ENCODE results near the gene PDIA5. TPM values are rescaled to one million over a fixed set of nuclear protein-coding genes. Genes with fewer than 3 reads are reported as not detected.

Gene PDIA5
- total and polyA plus RNA-seq, 4 donors, result 15.5 to 38.6 (median 30.7) TPM

GRCh38 chr3:123096126-123096525 lies 29.3 kb downstream of the PDIA5 start:
- no peak overlapping the region for H3K27ac ChIP-seq (ENCODE audit: low read depth in 1 of 2, low read length in 1 of 2)
- WGBS, 2 donors, result 96% methylated on average over 9 of the region's 9 CpGs
- no peak overlapping the region for H3K4me3 ChIP-seq
- H3K9me3 ChIP-seq (ENCODE audit: control insufficient read depth in 4 of 4, insufficient read depth in 3 of 4, low read length in 3 of 4), result no peaks in the 10 kb centered on the region
- H3K27me3 ChIP-seq (ENCODE audit: control insufficient read depth in 3 of 3, insufficient read depth in 3 of 3, low read length in 2 of 3), result no peaks in the 10 kb centered on the region
- peaks cover 0 to 15% (median 2%) of the 10 kb centered on the region in 4 donors for H3K36me3 ChIP-seq (ENCODE audit: control insufficient read depth in 4 of 4, insufficient read depth in 4 of 4, low read length in 4 of 4)
- DNase-seq, result no peak
- no peak for ATAC-seq (ENCODE audit: insufficient read depth, low FRiP score)
- TF ChIP-seq, protein P1, sequence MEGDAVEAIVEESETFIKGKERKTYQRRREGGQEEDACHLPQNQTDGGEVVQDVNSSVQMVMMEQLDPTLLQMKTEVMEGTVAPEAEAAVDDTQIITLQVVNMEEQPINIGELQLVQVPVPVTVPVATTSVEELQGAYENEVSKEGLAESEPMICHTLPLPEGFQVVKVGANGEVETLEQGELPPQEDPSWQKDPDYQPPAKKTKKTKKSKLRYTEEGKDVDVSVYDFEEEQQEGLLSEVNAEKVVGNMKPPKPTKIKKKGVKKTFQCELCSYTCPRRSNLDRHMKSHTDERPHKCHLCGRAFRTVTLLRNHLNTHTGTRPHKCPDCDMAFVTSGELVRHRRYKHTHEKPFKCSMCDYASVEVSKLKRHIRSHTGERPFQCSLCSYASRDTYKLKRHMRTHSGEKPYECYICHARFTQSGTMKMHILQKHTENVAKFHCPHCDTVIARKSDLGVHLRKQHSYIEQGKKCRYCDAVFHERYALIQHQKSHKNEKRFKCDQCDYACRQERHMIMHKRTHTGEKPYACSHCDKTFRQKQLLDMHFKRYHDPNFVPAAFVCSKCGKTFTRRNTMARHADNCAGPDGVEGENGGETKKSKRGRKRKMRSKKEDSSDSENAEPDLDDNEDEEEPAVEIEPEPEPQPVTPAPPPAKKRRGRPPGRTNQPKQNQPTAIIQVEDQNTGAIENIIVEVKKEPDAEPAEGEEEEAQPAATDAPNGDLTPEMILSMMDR (IDR thresholded peaks at IDR 0.05; ENCODE audit: control extremely low read depth, extremely low read depth), result no peak
- peaks cover 0 to 26% (median 19%) of the 10 kb centered on the region in 5 donors for H3K4me1 ChIP-seq (ENCODE audit: control insufficient read depth in 5 of 5, insufficient read depth in 5 of 5, low read length in 5 of 5)
- H3K9ac ChIP-seq (ENCODE audit: insufficient read depth in 1 of 2, low read length in 2 of 2), result no peak overlapping the region

DNA sequence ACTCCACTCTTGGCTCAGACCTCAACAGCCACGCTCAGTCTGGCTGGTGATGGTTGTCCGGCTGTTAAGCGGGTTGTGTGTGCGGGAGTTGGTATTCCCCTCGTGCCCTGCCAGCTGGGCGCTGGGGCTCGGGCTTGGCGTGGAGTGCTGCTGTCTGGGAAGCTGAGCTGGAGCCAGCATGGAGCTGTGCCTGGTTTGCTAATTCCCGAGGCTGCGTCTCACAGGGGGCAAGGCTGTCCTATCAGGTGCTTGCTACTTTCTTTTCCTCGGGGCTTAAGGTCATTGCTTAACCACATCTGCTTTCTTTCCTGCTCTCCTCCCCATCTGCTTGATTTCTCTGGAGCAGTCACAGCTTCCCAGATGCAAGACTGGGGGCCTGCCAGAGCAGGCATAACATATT lies 29.9 kb downstream of the PDIA5 start:
- Histone ChIP-seq H3K4me1 (ENCODE audit: control insufficient read depth in 5 of 5, insufficient read depth in 5 of 5, low read length in 5 of 5) (peaks cover 0 to 26% (median 19%) of the 10 kb centered on the region in 5 donors), H3K27me3 (ENCODE audit: control insufficient read depth in 3 of 3, insufficient read depth in 3 of 3, low read length in 2 of 3) (no peaks in the 10 kb centered on the region), H3K4me3 (no peak overlapping the region), H3K9ac (ENCODE audit: insufficient read depth in 1 of 2, low read length in 2 of 2) (no peak overlapping the region), H3K9me3 (ENCODE audit: control insufficient read depth in 4 of 4, insufficient read depth in 3 of 4, low read length in 3 of 4) (no peaks in the 10 kb centered on the region), H3K27ac (ENCODE audit: low read depth in 1 of 2, low read length in 1 of 2) (no peak overlapping the region), H3K36me3 (ENCODE audit: control insufficient read depth in 4 of 4, insufficient read depth in 4 of 4, low read length in 4 of 4) (peaks cover 0 to 15% (median 2%) of the 10 kb centered on the region in 4 donors)
- peak; percentile 41 to 60 (median 48) for DNase-seq
- TF ChIP-seq, protein P1 (IDR thresholded peaks at IDR 0.05; ENCODE audit: control extremely low read depth, extremely low read depth), result no peak
- 46 to 59% methylated on average over 11 of the region's 11 CpGs for WGBS, 2 donors
- no peak for ATAC-seq (ENCODE audit: insufficient read depth, low FRiP score)

- DNase-seq, result no peak
- H3K4me1 ChIP-seq (ENCODE audit: control insufficient read depth in 5 of 5, insufficient read depth in 5 of 5, low read length in 5 of 5), result peaks cover 0 to 26% (median 19%) of the 10 kb centered on the region in 5 donors
- H3K9me3 ChIP-seq (ENCODE audit: control insufficient read depth in 4 of 4, insufficient read depth in 3 of 4, low read length in 3 of 4), result no peaks in the 10 kb centered on the region
- H3K36me3 ChIP-seq (ENCODE audit: control insufficient read depth in 4 of 4, insufficient read depth in 4 of 4, low read length in 4 of 4), result peaks cover 0 to 9% (median 3%) of the 10 kb centered on the region in 4 donors
- H3K27me3 ChIP-seq (ENCODE audit: control insufficient read depth in 3 of 3, insufficient read depth in 3 of 3, low read length in 2 of 3), result no peaks in the 10 kb centered on the region
- no peak overlapping the region for H3K9ac ChIP-seq (ENCODE audit: insufficient read depth in 1 of 2, low read length in 2 of 2)
- H3K4me3 ChIP-seq, result no peak overlapping the region
- TF ChIP-seq, protein P1 (IDR thresholded peaks at IDR 0.05; ENCODE audit: control extremely low read depth, extremely low read depth), result no peak
- H3K27ac ChIP-seq (ENCODE audit: low read depth in 1 of 2, low read length in 1 of 2), result no peak overlapping the region
- 76 to 79% methylated on average over 6 of the region's 6 CpGs for WGBS, 2 donors
- ATAC-seq (ENCODE audit: insufficient read depth, low FRiP score), result no peak
These were observed 31.9 kb downstream of the PDIA5 start for GRCh38 chr3:123098426-123099330.

Data from lung (tissue), 12 donors.